NCI-H2107 treated with DMSO at 0.1 percent for 48 hours (cell line): ENCODE measurements around the gene DNAL4.

Experiments used
- DNase-seq: peaks from one replicate; lab custom pipeline; 2025; ENCODE audit not compliant: unreplicated experiment; lab: John Stamatoyannopoulos, UW

DNAL4 gene

DNA sequence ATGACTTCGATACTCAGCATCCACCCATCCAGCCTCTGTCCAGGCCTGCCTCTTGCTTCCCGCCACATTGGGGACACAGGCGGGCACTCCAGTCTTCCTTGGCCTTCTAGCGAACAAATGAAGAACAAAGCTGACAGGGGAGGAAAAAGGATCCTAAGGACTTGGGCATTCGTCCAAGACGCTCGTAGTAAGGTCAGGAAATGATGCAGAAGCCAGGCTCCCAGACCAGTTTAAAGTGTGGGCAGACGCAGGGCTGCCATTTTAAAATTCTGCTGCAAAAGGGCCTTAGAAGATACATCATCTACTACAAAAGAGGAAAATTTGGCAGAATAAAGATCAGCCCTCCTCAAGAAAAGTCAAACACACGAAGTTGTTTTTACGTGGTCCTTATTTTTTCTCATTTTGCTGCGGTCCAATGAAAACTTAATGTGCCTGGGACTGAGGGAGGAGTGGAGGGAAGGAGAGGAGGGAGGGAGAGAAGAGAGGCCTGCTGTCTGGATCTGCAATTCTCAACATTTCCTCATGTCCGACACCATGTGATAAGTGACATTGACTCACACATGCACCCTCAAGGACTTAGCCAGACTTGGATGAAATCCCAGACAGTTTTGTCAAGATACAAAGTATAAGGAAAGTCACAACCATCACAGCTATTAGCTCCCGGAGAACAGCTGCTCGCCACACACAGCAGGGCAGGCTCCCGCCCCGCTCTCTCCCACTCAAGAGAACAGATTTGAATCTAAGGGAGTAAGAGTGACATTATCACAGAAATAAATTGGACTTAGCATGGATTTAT, 5.7 kb downstream of the DNAL4 start:
- peak; percentile 34 for DNase-seq

DNA sequence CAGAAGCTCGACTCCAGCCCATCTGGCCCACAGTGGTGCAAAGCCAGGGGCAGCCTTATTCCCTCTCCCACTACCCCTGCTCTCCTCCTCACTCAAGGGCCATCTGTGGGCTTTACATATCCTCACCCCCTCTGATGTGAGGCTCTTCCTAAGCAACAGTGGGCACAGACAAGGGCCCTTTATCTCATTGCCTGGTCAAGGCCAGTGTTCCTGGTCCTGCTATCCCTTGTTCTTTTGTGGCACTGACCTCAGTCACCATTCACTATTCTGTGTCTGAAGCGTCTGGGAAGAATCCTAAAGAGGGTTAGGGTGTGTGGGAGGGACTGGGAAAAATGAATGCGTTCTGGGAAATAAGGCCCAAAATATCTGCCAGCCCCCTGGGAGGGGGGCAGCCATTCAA, 7.3 kb downstream of the DNAL4 start:
- DNase-seq: no peak

DNA sequence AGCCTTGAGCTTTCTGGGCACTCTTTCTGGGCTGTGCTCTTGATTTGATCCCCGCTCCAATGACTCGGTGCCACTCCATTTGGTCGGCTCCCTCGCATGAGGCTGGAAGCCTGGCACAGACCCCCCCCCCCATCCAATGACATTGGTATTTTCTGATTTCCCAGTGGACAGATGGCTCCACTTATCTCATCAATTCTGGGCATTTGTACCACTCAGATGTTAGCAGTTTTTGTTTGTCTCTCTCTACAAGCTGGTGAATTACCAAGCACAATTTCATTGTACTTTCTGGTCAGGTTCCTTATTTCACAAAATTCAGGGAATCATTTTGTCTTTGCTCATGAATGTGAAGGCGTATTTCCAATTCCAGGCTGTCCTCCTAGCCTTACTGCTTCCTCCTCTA, 9.1 kb downstream of the DNAL4 start:
- DNase-seq: no peak

DNA sequence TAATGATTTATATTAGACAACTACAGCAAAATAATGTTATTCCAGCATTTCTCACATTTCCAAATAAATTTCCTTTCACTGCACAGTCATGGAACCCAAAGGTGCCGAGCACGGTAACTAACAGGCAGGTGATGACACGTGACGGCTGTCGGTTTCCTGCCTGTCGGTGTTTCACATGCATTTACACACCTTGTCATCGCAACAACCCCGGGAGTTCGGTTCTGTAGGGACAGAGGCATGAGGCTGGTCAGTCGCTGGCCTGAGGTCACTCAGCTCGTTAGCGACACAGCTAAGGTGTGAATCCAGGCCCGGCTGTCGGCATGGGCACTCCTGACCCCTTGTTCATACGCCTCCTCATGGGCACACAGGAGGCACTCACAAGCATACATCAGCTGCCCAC, 9.9 kb downstream of the DNAL4 start:
- no peak for DNase-seq

DNA sequence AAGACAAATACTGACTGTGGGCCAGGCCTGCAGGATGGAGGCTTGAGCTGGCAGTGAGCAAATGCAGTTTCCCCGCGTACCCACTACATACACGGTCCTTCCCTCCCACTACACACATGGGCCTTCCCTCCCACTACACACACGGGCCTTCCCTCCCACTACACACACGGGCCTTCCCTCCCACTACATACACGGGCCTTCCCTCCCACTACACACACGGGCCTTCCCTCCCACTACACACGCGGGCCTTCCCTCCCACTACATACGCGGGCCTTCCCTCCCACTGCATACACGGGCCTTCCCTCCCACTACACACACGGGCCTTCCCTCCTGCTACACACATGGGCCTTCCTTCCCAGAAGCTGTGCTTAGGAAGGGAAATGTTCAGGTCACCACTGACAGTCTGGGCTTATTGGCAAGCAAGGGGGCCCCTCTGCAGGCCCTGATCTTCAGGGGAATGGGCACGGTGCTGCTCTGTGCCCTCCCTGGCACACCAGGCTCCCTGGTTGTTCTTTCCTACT, 10.8 kb downstream of the DNAL4 start:
- DNase-seq: no peak

DNA sequence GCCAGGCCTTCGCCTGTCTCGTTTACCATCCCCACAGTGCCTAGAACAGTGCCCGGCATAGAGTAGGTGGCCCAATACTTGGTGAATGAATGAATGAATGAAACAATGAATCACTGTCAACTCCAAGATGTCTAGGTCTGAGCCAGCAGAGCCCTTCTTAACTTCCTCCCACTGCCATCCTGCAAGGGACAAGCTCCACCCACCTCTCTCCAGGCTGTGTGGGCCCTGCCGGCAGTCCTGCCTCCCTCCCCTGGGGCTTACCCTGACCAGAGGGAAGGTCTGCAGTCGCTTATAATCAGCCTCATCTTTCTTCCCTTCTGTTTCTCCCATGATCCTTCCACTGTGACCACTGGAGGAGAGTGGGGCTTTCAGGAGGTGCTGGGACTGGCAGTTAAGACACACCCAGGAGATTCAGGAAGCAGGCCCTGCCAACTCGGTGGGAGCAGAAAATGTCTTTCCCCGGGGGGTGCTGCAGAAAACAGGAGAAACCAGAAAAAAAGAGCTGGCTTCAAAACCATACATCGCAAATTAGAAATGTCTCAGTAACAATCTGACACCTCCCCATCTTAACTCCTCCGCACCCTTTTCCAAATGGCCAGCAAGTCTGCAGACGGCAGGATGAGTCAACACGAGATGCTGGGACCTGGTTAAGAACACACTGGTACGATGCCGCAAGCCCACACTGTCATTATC, 11.4 kb downstream of the DNAL4 start:
- DNase-seq: no peak

DNA sequence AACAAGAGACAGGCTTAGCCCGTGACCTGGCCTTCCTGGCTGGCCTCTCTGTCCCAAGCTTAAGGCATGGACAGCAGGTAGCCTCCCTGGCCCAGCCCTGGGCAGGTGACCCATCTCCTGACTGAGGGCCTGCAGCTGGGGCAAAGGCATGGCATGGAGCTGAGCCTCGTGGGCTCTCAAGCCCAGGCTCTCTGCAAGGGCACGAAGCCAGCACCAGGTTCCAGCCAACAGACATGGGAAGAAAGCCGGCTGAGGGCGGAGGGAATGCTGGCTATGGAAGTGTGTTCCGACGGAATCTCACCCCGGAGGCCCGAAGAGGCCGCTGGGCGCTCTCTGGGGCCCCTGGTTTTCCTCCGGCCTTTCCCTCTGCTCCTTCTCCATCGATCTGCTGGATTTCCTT, 12.9 kb downstream of the DNAL4 start:
- no peak for DNase-seq

DNA sequence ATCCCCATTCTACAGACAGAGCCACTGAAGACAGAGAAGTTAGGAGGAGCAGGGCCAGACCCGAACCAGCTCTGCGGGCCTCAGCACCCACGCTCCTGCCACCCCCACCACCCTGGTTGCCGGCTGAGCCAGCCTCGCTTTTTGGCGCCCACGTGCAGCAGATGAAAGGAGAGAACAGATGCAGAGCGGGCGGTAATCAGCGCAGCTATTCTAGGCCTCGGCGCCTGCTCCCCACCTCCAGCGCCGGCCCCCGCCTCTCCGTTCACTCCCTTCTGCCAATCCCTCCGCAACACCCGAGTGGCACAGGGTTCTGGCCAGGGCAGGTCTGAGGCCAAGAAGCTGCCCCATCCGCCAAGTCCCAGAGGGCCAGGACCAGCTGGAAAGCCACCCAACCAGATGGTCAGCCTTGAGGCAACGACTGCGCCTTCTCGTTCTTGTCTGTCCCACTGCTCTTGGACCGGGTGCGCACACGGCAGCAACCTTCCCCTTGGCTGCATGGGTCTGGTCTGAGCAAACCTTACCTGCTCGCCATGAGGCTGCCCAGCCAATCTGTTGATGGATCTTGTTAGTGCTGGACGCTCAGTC, 16.8 kb downstream of the DNAL4 start:
- DNase-seq: no peak

DNA sequence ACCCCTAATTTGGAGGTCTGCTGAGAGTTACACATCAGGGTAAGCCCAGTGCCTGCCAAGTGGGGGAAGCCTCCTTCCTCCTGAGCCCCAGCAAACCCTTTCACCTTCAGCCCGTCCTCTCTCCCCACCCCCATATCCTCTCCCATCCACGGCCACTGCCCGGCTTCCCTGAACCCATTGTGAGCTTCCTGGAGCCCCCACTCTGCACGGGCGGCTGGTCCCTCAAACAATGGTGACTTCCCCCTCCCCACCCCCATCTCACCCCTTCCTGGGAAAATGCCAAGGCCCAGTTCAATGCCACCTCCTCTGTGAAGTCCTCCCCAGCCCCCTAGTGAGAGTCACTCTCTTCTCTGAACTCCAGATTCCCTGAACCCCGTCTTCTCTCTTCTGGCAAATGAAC, 17.9 kb downstream of the DNAL4 start:
- no peak for DNase-seq

DNA sequence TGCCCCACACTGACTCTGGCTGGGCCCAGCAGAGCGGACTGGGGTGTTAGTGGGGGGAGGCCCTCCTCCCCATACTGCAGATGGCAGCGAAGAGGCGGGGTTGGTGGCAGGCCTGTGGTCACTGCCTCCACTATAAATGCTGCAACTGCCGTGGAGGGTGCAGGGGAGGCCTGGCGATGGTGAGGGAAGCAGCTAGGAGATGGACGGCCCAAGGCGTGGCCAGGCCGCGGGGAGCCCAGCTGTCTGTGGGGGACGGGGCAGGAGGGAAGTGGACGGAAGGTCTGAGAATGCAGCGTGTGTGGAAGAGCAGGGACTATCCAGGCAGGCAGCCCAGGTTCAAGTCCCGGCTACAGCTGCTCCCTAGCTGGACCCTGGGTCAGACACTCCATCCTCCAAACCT, 18.3 kb downstream of the DNAL4 start:
- no peak for DNase-seq

DNA sequence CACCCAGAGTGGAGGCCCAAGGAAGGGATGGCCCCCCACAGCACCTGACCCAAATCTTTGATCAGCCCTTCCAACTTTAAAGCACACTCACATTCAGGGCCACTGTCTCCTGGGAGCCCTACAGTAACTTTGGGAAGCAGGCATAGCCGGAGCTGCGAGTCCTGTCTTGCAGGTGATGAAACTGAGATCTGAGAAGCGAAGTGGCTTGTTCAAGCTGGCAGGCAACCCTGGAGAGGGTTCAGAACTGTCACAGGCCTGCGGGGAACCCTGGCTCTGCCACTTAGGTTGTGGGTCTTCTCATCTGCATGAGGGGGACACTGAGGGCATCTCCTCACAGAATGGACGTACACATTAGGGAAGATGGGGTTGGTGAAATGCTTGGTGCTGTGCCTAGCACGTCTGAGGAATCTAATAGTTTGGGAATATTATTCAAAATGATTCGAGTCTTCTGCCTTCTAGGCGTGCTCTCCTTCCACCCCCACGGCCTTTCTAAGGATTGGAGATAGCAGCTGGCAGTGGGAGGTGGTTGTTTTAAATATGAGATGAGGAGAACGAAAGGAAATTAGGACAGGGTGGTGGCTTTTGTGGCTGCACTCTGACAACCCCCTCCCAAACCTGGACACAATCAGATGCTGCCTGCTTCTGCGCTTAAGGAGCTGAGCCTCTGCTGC, 19.3 kb downstream of the DNAL4 start:
- DNase-seq: no peak

DNA sequence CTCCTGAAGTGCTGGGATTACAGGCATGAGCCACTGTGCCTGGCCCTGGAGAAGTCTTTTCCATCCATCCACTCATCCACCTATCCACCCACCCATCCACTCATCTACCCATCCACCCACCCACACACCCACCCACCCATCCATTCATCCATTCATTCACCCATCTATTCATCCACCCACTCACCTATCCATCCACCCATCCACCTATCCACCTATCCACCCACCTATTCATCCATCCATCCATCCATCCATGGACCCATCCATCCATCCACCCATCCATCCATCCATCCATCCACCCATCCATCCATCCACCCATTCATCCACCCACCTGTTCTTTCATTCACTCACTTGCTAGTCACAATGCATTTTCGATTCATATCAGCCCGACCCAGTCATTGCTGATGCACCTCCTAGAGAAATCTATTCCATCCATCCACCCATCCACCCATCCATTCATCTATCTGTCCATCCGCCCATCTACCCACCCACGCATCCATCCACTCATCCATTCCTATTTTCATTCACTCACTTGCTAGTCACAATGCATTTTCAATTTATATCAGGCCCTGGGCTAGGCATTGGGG, 20.5 kb downstream of the DNAL4 start:
- no peak for DNase-seq

DNA sequence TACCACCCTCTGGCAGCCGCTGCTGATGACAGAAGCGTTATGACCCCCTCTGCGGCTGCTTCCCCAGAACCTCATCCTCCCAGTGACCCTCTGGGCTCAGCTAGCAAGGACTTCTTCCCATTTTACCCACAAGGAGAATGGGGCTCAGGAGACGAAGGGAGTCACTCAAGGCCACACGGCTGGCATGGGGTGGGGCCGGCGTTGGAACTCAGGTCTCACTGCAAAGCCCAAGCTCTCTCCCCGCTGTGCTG, 21.4 kb downstream of the DNAL4 start:
- DNase-seq: no peak

DNA sequence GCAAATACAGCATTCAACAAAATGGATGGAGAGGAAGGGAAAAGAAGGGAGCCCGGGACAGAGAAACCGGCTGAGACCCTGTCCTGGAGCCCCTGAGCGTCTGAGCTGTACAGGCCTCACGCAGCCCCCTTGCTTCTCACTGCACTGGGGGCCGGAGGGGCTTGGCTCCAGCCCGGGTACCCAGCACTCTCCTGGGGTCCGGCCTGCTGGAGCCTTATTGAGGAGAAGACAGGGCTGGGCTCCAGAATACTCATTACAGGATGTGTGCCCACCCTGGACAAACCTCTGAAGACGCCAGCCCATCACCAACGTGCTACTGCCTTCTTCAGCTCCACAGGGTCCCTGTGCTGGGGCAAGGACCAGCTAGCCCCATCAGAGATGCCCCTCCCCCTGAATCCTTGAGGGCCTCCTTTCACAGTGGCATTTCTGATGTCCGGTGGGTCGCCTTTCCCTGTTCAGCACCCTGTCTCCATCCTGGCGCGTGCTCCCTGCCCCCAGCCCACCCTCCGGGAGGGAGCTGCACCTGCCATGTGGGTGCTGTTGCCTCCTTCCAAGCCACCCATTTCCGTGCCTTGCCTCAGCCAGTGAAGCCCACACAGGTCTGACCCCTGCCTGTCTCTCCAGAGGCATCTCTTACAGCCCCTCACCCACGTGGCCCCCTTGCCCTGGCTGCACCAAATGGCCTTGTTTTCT, 23.5 kb downstream of the DNAL4 start:
- DNase-seq: no peak

DNA sequence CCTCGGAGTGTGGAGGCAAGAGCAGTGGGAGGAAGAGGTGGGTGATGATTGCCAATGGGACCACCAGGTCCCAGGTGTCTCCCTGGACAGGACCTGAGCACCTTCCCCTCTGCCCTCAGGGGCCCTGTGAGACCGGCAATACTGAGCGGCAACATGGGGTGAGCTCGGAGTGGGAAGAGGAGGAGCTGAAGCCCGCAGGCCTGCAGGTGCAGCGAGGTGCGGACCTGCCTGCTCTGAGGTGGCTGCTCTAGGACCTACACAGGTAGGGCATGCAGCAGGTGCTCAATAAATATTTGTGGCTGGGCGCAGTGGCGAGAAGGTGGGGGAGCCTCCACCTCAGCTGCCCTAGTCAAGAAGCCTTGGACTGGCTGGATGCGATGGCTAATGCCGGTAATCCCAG, 25.9 kb downstream of the DNAL4 start:
- no peak for DNase-seq

DNA sequence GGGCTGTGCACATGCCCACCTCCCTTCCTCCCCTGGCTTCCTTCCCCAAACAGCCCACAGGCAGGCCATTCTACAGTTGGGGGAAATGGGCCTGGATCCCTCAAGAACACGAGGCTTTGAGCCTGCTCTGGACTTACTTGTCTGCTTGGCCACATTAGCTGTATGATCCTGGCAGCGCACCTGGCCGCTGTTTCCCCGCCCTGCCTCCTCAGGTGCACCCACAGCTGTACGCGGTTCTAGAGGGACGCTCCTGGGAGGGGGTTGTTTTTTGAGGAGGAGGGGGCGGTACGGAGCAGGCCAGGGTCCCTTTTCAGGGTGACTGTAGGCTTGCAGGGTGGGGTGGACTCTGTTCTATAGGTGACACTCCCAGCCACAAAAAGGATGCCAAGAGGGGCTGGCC, 26.6 kb downstream of the DNAL4 start:
- no peak for DNase-seq

DNA sequence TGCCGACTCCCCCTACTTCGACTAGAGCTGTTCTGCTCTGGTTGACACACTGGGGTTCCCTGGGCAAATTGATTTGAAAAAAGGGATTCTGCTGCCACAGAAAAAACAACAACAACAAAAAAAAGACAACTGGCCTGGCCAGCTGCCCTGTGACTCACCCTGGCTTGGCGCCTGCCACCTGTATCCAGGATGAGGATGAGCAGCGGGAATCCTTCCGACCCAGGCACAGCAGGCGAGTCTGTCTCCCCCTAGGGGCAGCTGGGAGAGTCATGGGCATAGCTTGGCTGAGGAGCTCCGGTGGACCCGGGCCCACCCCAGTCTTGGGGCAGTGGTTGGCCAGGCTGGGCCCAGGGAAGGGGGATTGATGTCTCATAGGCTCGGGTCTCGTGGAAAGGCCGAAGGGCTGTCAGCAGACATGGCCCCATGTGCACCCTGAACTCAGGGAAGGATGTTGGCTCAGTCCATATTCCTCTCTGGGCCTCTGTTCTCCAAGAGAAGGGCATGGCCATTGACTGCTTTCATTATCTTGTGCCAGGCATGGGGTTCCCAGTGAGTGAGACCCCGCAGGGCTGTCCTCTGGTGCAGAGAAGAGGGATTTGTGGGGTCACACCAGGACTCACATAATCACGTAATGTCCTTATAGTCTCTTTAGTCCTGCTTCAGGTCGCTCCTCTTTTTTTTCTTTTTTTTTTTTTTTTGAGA, 27.7 kb downstream of the DNAL4 start:
- no peak for DNase-seq

DNA sequence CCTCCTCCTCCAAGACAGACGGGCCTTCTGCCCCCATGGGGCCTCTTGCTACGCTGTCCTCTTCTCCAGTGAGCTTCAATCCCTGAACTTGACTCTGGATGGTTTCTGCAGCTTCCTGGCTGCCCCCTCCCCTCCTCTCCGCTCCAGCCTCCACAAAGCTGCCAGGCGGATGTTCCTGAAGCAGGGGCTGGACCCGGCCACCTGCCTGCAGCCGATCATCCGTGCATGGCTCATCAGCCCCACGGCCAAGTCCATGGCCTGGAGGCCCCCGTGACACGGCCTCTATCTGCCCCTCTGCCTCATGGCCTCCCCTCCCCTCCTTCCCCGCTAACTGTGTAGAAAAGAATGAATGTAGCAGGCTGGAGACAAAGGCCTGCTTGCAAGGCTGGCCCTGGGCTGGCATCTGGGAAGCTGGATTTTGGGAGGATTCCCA, 31.4 kb downstream of the DNAL4 start:
- no peak for DNase-seq

DNA sequence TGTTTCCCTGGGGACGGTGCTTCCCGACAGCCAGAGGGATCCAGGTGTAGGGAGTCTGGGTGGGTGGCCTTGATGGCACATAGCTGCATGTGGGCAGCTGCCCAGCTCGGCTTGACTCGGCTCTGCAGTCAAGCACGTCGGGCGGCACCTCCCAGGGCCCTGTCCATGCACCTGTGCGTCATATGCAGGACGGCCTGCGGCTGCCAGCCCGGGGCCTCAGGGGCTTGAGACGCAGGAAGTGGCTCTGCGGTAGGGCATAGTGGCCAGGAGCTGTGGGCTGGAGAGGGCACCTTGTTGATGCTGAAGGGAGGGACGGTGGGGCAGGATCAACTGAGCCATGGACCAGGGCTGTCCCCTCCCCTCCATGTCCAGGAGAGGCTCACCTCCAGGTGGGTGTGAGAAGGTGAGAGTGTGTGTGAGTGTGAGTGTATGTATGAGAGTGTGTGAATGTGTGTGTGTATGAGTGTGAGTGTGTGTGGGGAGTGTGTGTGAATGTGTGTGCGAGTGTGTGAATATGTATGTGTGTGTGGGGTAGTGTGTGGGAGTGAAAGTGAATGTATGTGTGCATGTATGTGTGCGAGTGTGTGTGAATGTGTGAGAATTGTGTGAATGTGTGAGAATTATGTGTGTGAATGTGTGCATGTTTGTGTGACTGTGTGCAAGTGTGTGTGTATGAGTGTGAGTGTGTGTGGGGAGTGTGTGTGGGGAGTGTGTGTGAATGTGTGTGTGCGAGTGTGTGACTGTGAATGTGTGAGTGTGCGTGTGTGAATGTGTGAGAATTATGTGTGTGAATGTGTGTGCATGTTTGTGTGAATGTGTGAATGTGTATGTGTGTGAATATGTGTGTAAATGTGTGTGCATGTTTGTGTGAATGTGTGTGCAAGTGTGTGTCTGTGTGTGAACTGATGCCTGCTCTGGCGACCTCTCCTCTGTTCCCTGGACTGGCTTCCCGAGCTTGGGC, 32.5 kb downstream of the DNAL4 start:
- DNase-seq: no peak
